Heart right ventricle (tissue), 16 donors: ENCODE measurements around the gene NRXN3. TPM values are rescaled to one million over a fixed set of nuclear protein-coding genes. Genes with fewer than 3 reads are reported as not detected.

Source experiments
- ATAC-seq, 8 donors: fragments of 200-7000 bp; cut with Tn5 transposase; one replicate each; pipeline ENCODE4 v1.9.1; 2020; ENCODE audit warnings: mild to moderate bottlenecking in 8 of 8, moderate library complexity in 8 of 8, moderate number of reproducible peaks in 1 of 8
- DNase-seq, 2 donors: peaks; one replicate each; pipeline ENCODE4 v3.0.0-alpha.2; 2020
- H3K27ac ChIP-seq, 10 donors: fragments of 200-600 bp; sonication (generic) in 2 of 10; one replicate each; pipeline versions ENCODE4 v1.5.0 to v1.8.0; 2020 to 2022; ENCODE audit warnings: mild to moderate bottlenecking in 3 of 10
- H3K27me3 ChIP-seq, 7 donors: fragments of 200-600 bp; one replicate each; pipeline ENCODE4 v1.8.0; 2021 to 2022; ENCODE audit warnings: mild to moderate bottlenecking in 2 of 7
- H3K36me3 ChIP-seq, 9 donors: fragments of 200-600 bp; sonication (generic) in 1 of 9; one replicate each; pipeline versions ENCODE4 v1.5.0 to v1.8.0; 2020 to 2022; ENCODE audit warnings: mild to moderate bottlenecking in 2 of 9
- H3K4me1 ChIP-seq, 9 donors: fragments of 200-600 bp; sonication (generic) in 1 of 9; one replicate each; pipeline versions ENCODE4 v1.5.0 to v1.8.0; 2020 to 2022; ENCODE audit warnings: mild to moderate bottlenecking in 4 of 9
- H3K4me3 ChIP-seq, 10 donors: fragments of 200-600 bp; sonication (generic) in 2 of 10; one replicate each; pipeline versions ENCODE4 v1.5.0 to v1.8.0; 2020 to 2022; ENCODE audit warnings: mild to moderate bottlenecking in 7 of 10, moderate library complexity in 2 of 10
- H3K9me3 ChIP-seq, 11 donors: fragments of 200-600 bp in 10 of 11; sonication (generic) in 2 of 11; one replicate each; pipeline versions ENCODE4 v1.5.0 to v1.8.0; 2013 to 2022; ENCODE audit warnings: mild to moderate bottlenecking in 2 of 11, control low read depth in 1 of 11, moderate library complexity in 1 of 11
- CTCF ChIP-seq, 9 donors: fragments of 200-600 bp; sonication (generic) in 2 of 9; IDR thresholded peaks; one replicate each; pipeline versions ENCODE4 v1.5.0 to v1.8.0; 2021 to 2022; ENCODE audit warnings: antibody characterized with exemption in 9 of 9, mild to moderate bottlenecking in 5 of 9, moderate library complexity in 1 of 9
- WGBS, 2 donors: extraction: QIAGEN DNeasy Blood & Tissue Kit; methylation state at CpG; one replicate each; pipeline ENCODE4 v1.1.7; 2013; ENCODE audit warnings: inconsistent platforms in 1 of 2; 5-methylcytosine and 5-hydroxymethylcytosine counted together
- intact Hi-C, 10 donors: fragments of 100-400 bp; cut with DNase I; formaldehyde crosslinking; loops; one replicate each; pipeline versions ENCODE4 v1.11.1 to v1.14.2; 2022
- polyA plus RNA-seq, 2 donors: library from polyadenylated mRNA; stranded (reverse); fragments of 200-250 nt; gene quantifications; one replicate each; pipeline ENCODE4 v1.2.3, GENCODE V29; 2013
- total RNA-seq, 10 donors: library from RNA; stranded (reverse); fragmentation: NEBNext Ultra II Directional in 3 of 10; extraction: Animal tissue kit (Norgen Biotek cat#: 25700) in 3 of 10; gene quantifications; one replicate each; pipeline versions ENCODE4 v1.2.1 to v1.2.4, GENCODE V29; 2021 to 2023
- donor health status: Arrhythmogenic right ventricular cardiomyopathy.
- donor health status: ischemic (EF 13 %, LVEDD 7.1; RV severe dilation, severe dysfunction).
- donor health status: healthy with polysubstance abuse.
- donor health status: DM: no; HTN: yes; CAD: no.
- donor health status: DM: no; HTN: no; CAD: no.
- donor health status: ischemic (EF 25% LVEDD 6.9; RV normal size, moderate dysfunction).
- donor health status: ischemic (EF 25% LVEDD 5.7; RV mildly dilated, moderate dysfunction).
- donor health status: healthy.
- donor health status: DM: yes; HTN: yes; CAD: no.
- donor health status: Ischemic cardiomyopathy.
- donor health status: ischemic (EF 35%, LVEDD 5.7; RV mildly dilated, moderate dysfunction).
- donor health status: nonischemic (EF 11% LVEDD 7.7; RV severe dilation, severe dysfunction).
- donor health status: DM: yes; HTN: yes; CAD: no.
- donor health status: PGD.
- donor health status: ischemic (EF 29% LVEDD 5.4; RV normal size, mild dysfunction).
- donor health status: nonischemic (EF 23%, LVEDD 6.1; RV moderate dilation, normal function).

The NRXN3 gene
- total and polyA plus RNA-seq, 12 donors: 0.23 to 1.8 (median 0.87) TPM

DNA sequence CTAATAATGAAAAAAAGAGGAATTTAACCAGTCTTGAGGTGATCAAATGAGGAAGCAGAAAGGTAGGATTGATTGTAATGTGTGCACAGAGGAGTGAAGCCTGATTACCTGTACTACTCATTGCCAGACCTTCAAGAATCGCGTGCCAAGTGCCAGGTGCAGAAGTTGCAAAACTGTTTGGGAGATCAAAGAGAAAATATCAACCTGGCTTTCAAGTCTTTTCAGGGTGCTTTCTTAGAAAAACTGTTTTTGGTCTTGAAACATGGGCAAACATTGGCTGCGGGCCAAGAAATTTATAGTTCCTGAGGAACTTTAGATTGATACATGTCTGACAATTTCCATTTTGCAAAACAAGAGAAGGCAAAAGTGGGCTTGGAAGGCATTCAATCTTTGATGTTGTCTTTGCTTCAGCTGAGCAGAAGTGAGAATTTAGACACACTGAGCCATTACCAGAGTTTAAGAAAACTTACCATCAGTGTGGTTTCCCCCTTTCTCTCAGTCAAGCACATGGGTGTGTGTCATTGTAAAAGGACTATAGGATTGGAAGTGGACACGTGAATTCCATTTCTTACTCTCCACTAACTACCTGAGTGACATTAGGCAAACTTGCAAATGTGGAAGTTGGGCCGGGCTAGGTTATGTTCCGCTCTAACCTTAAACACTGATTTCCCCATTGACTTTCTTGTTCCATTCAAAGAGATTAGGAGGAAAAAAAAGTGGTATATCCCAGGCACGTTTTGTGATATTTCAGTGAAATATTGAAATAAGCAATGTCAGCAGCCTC lies 1555.0 kb downstream of the NRXN3 start:
- 87 to 88% methylated on average over 7 of the region's 7 CpGs for WGBS, 2 donors

GRCh38 chr14:79727900-79728299 lies 1557.7 kb downstream of the NRXN3 start:
- Histone ChIP-seq H3K27ac (no peak overlapping the region), H3K4me1 (no peaks in the 10 kb centered on the region), H3K36me3 (no peaks in the 10 kb centered on the region), H3K4me3 (no peak overlapping the region), H3K27me3 (peaks cover 0 to 7% (median 0%) of the 10 kb centered on the region in 7 donors), H3K9me3 (no peaks in the 10 kb centered on the region)
- DNase-seq (no peak), ATAC-seq (no peak)
- intact Hi-C loops: no loop called here
- TF ChIP-seq CTCF (IDR thresholded peaks at IDR 0.05): no peak
- 76 to 78% methylated on average over 3 of the region's 3 CpGs for WGBS, 2 donors

More for the DNA sequence above, 1555.0 kb downstream of the NRXN3 start:
- Histone ChIP-seq H3K9me3 (no peaks in the 10 kb centered on the region), H3K27ac (no peak overlapping the region), H3K36me3 (no peaks in the 10 kb centered on the region), H3K4me3 (no peak overlapping the region), H3K27me3 (peaks cover 0 to 7% (median 0%) of the 10 kb centered on the region in 7 donors), H3K4me1 (no peaks in the 10 kb centered on the region)
- TF ChIP-seq CTCF (IDR thresholded peaks at IDR 0.05): no peak
- intact Hi-C loops: no loop called here
- DNase-seq (no peak), ATAC-seq (no peak)

GRCh38 chr14:79728331-79728730 lies 1558.2 kb downstream of the NRXN3 start:
- intact Hi-C loops: no loop called here
- H3K4me1 ChIP-seq: no peaks in the 10 kb centered on the region
- no peaks in the 10 kb centered on the region for H3K9me3 ChIP-seq
- no peak for TF ChIP-seq CTCF (IDR thresholded peaks at IDR 0.05)
- no peak overlapping the region for H3K4me3 ChIP-seq
- peaks cover 0 to 7% (median 0%) of the 10 kb centered on the region in 7 donors for H3K27me3 ChIP-seq
- ATAC-seq (no peak), DNase-seq (no peak)
- H3K27ac ChIP-seq: no peak overlapping the region
- WGBS, 2 donors: 58 to 61% methylated on average over 3 of the region's 3 CpGs
- H3K36me3 ChIP-seq: no peaks in the 10 kb centered on the region

DNA sequence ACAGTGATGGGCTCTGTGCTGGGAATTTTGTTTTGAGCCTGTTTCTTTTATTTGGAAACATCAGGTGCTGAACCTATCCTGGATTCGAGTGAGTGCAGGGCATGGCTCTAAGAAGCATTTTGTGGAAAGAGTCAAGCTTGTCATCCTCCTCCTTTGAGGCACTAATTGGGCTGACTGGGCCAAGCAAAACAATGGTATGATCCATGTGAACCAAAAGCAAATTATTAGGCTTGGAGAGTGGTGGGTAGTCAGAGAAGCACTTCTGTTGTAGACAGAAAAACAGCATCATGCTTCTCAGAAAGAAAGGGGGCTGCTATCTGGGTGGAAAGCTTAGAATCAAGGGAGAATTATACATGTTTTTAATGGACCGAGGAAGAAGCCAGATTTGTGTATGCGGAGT lies 1559.6 kb downstream of the NRXN3 start:
- ATAC-seq: no peak
- H3K4me1 ChIP-seq: no peaks in the 10 kb centered on the region
- TF ChIP-seq CTCF (IDR thresholded peaks at IDR 0.05): no peak
- 81 to 82% methylated on average over 3 of the region's 3 CpGs for WGBS, 2 donors
- H3K9me3 ChIP-seq: peaks cover 0 to 3% (median 0%) of the 10 kb centered on the region in 11 donors
- intact Hi-C loops: no loop called here
- peaks cover 0 to 7% (median 0%) of the 10 kb centered on the region in 7 donors for H3K27me3 ChIP-seq
- H3K4me3 ChIP-seq: no peak overlapping the region
- H3K36me3 ChIP-seq: no peaks in the 10 kb centered on the region
- H3K27ac ChIP-seq: no peak overlapping the region
- no peak for DNase-seq
